Endothelial cell of umbilical vein (primary cell): ENCODE results near the gene VWCE. TPM values are rescaled to one million over a fixed set of nuclear protein-coding genes. Genes with fewer than 3 reads are reported as not detected.

Source experiments
- BruUV-seq: library from RNA; stranded (reverse); fragments of 400-500 nt; replicated peaks from 2 replicates; lab custom pipeline; 2021; lab: Mats Ljungman, UMichigan
- CTCF ChIA-PET: fragments of 300-600, 350-600 bp; sonication (Branson Sonifier 250); formaldehyde crosslinking; loops from one replicate; lab custom pipeline; 2021; ENCODE audit warnings: antibody characterized with exemption, inconsistent platforms; lab: Charles Lee
- POLR2A ChIA-PET: fragments of 300-600, 350-600 bp; sonication (Branson Sonifier 250); formaldehyde crosslinking; loops from one replicate; lab custom pipeline; 2021; ENCODE audit warnings: antibody characterized with exemption, inconsistent platforms; lab: Charles Lee
- DNase-seq: peaks from one replicate; pipeline ENCODE4 v3.0.0-alpha.2; 2011; ENCODE audit warnings: low read depth, low spot score
- FAIRE-seq: peaks from 2 replicates; lab custom pipeline; 2011; peaks lifted over from hg19 to GRCh38; lab: Jason Lieb, UNC
- H2AFZ ChIP-seq: 2 replicates; pipeline ENCODE4 v1.6.0; 2012; ENCODE audit warnings: low read depth, low read length, control low read depth, inconsistent platforms
- H3K27ac ChIP-seq: 2 replicates; pipeline ENCODE4 v1.5.1; 2011; ENCODE audit warnings: low read depth, mild to moderate bottlenecking, control low read depth, low read length, moderate library complexity; ENCODE audit not compliant: insufficient read depth
- H3K27me3 ChIP-seq, 2 experiments: 2 replicates each; pipeline versions ENCODE4 v1.6.0 to v1.6.1; 2011; ENCODE audit warnings: low read length in 2 of 2, mixed read lengths in 1 of 2; ENCODE audit not compliant: control insufficient read depth in 2 of 2, insufficient read depth in 2 of 2
- H3K36me3 ChIP-seq, 2 experiments: 2 replicates in 1 of 2; 3 replicates in 1 of 2; pipeline ENCODE4 v1.5.1; 2011; ENCODE audit warnings: low read length in 2 of 2, mild to moderate bottlenecking in 1 of 2, moderate library complexity in 1 of 2; ENCODE audit not compliant: control insufficient read depth in 2 of 2, insufficient read depth in 2 of 2; ENCODE audit errors: extremely low read depth in 1 of 2
- H3K4me1 ChIP-seq: 3 replicates; pipeline ENCODE4 v1.5.1; 2011; ENCODE audit warnings: mild to moderate bottlenecking, low read length; ENCODE audit not compliant: control insufficient read depth, insufficient read depth; ENCODE audit errors: extremely low read depth
- H3K4me2 ChIP-seq: 2 replicates; pipeline ENCODE4 v1.6.1; 2011; ENCODE audit warnings: low read length, control low read depth, mixed read lengths; ENCODE audit not compliant: insufficient read depth
- H3K4me3 ChIP-seq, 3 experiments: fragments of 200-600 bp in 1 of 3; sonication (generic), shearing (Covaris generic) in 1 of 3; replicated peaks in 1 of 3; 2 replicates each; pipeline ENCODE4 v1.5.1; 2011 to 2016; ENCODE audit warnings: control low read depth in 3 of 3, low read length in 3 of 3, mild to moderate bottlenecking in 2 of 3, inconsistent platforms in 1 of 3, low read depth in 1 of 3, moderate library complexity in 1 of 3; ENCODE audit not compliant: insufficient read depth in 1 of 3
- H3K79me2 ChIP-seq: 2 replicates; pipeline ENCODE4 v1.6.0; 2012; ENCODE audit warnings: low read length, inconsistent platforms; ENCODE audit not compliant: control insufficient read depth, insufficient read depth
- H3K9ac ChIP-seq: replicated peaks from 2 replicates; pipeline ENCODE3; 2011; ENCODE audit warnings: low read length, control low read depth; ENCODE audit not compliant: insufficient read depth; ENCODE audit errors: extremely low read depth
- H3K9me1 ChIP-seq: replicated peaks from 3 replicates; pipeline ENCODE4 v1.6.0; 2011; ENCODE audit warnings: mild to moderate bottlenecking, low read length; ENCODE audit not compliant: control insufficient read depth, insufficient read depth; ENCODE audit errors: extremely low read depth
- H3K9me3 ChIP-seq: replicated peaks from 2 replicates; pipeline ENCODE4 v1.5.1; 2012; ENCODE audit warnings: low read length, inconsistent platforms; ENCODE audit not compliant: control insufficient read depth, insufficient read depth
- H4K20me1 ChIP-seq: replicated peaks from 2 replicates; pipeline ENCODE3; 2011; ENCODE audit warnings: mild to moderate bottlenecking, low read length; ENCODE audit not compliant: control insufficient read depth, insufficient read depth; ENCODE audit errors: extremely low read depth
- EZH2 ChIP-seq: IDR thresholded peaks from 2 replicates; pipeline ENCODE4 v1.6.1; 2012; ENCODE audit warnings: borderline replicate concordance, low read depth, mild to moderate bottlenecking, moderate library complexity, low read length, inconsistent platforms; ENCODE audit not compliant: severe bottlenecking
- FOS ChIP-seq: IDR thresholded peaks from 2 replicates; pipeline ENCODE4 v1.6.1; 2011; ENCODE audit warnings: mild to moderate bottlenecking, low read length, moderate library complexity, borderline replicate concordance; ENCODE audit not compliant: insufficient read depth
- GATA2 ChIP-seq: IDR thresholded peaks from 2 replicates; pipeline ENCODE4 v1.7.0; 2011; ENCODE audit warnings: low read depth, mild to moderate bottlenecking, moderate library complexity, mixed read lengths, low read length; ENCODE audit not compliant: insufficient read length, insufficient read depth
- JUN ChIP-seq: IDR thresholded peaks from 2 replicates; pipeline ENCODE4 v1.6.1; 2011; ENCODE audit warnings: borderline replicate concordance, low read depth; ENCODE audit not compliant: insufficient read length, insufficient read depth
- MYC ChIP-seq: IDR thresholded peaks from one replicate; pipeline ENCODE4 v1.6.1; 2011; ENCODE audit warnings: mild to moderate bottlenecking, low read depth, low read length
- dilution Hi-C: fragments of 300-500 bp; cut with MboI; formaldehyde crosslinking; loops from one replicate; pipeline ENCODE4 v1.15.0; 2019; ENCODE audit warnings: low sequenced_read_pairs; ENCODE audit not compliant: extremely low pct_ligation_motif_present
- intact Hi-C: fragments of 100-400 bp; cut with micrococcal nuclease; formaldehyde crosslinking; loops from one replicate; pipeline ENCODE4 v1.10.0; 2022
- polyA plus RNA-seq, 4 experiments: library from polyadenylated mRNA; depleted of rRNA in 3 of 4; stranded (reverse) in 3 of 4; unstranded in 1 of 4; fragments of >200 nt; gene quantifications; 2 replicates each; pipeline versions ENCODE4 v1.2.1 to v1.2.3, GENCODE V29; 2011 to 2012; ENCODE audit warnings: missing spikeins in 1 of 4
- total RNA-seq: library from RNA; stranded (reverse); gene quantifications from 2 replicates; pipeline ENCODE4 v1.2.3, GENCODE V29; 2021
- TF ChIP-seq, protein P1 (sequence below): IDR thresholded peaks from 2 replicates; pipeline ENCODE4 v1.6.1; 2011; ENCODE audit not compliant: insufficient read depth, insufficient read length

Gene VWCE
- total and polyA plus RNA-seq, 2 donors (not counting 3 experiments of a cell fraction or from before 2014, with no cell fraction given): 6.5 to 14.4 TPM

DNA sequence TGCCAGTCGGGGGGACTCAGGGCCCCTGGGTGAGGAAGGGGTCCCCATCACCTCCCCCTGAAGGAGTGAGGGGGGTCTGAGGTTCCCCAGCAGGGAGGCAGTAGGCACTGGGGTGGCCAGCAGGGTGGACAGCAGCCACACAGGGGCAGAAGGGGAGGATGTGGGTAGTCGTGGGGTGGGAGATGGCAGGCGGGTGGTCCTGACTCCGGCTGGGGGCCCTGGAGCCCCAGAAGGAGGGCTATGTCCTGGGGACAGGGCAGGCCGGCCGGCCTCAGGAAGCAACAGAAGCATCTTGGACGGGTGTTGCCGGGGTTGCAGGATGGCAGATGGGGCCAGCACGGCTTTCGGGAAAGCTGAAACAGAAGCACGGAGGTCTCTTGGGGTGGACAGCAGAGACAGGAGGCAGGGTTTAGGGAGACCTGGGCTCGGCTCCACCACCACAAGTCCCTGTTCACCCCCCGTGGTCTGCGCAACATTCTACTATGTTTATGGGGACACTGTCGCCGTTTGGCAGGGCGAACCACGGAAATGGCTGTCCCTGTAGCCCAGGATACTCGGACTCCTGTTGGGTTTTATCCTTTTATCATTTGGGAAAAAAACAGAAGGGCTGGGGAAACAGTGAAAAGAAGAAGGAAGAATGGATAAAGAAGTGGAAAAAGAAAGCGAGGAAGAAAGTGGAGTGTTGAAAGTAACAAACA is 14.1 kb downstream of the VWCE start:
- H3K9me3 ChIP-seq: no peaks in the 10 kb centered on the region
- H3K27me3 ChIP-seq: peaks cover 0 to 3% of the 10 kb centered on the region in 2 experiments
- H3K79me2 ChIP-seq: no peaks in the 10 kb centered on the region
- FAIRE-seq (no peak), DNase-seq (no peak)
- H3K4me2 ChIP-seq: no peak overlapping the region
- H3K4me1 ChIP-seq: no peaks in the 10 kb centered on the region
- ChIA-PET POLR2A (no interaction called here), CTCF (interaction anchor here (1.0 to 1.1 kb wide), 2 partner anchors 14 to 16 kb away, joined by 3 to 5 read pairs; partner anchors contain the start of gene VWCE)
- no TSS peak for BruUV-seq
- H4K20me1 ChIP-seq: no peaks in the 10 kb centered on the region
- TF ChIP-seq, protein P1, sequence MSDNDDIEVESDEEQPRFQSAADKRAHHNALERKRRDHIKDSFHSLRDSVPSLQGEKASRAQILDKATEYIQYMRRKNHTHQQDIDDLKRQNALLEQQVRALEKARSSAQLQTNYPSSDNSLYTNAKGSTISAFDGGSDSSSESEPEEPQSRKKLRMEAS: no peak
- TF ChIP-seq GATA2 (no peak), EZH2 (no peak), FOS (no peak), JUN (no peak), MYC (no peak)
- no peak overlapping the region for H3K9ac ChIP-seq
- H3K36me3 ChIP-seq: no peaks in the 10 kb centered on the region
- H3K4me3 ChIP-seq: no peak overlapping the region
- dilution Hi-C loops (no loop called here), intact Hi-C loops (loop anchor here (1.0 kb wide), 1 partner anchor 27 kb away; no protein-coding TSS in a partner anchor)
- H3K27ac ChIP-seq: no peak overlapping the region
- H3K9me1 ChIP-seq: no peaks in the 10 kb centered on the region
- no peak overlapping the region for H2AFZ ChIP-seq
